Parathyroid adenoma (tissue), 2 donors: ENCODE measurements around the gene TBC1D16.
"Not testable (repeated sequence)": the region's sequence is repeated elsewhere in the genome, so short reads cannot be mapped to it uniquely, and the experiment has no call there.

ENCODE experiments used
- H2AFZ ChIP-seq: fragments of 300-600 bp; sonication (generic); one replicate; pipeline ENCODE4 v1.7.0; 2017; ENCODE audit warnings: antibody characterized with exemption, mild to moderate bottlenecking
- H3K27ac ChIP-seq: fragments of 300-600 bp; sonication (generic); one replicate; pipeline ENCODE4 v1.7.0; 2017
- H3K27me3 ChIP-seq: fragments of 300-600 bp; sonication (generic); one replicate; pipeline ENCODE4 v1.7.0; 2017; ENCODE audit warnings: low read length; ENCODE audit not compliant: control insufficient read depth, insufficient read depth
- H3K36me3 ChIP-seq: fragments of 300-600 bp; sonication (generic); one replicate; pipeline ENCODE4 v1.7.0; 2017; ENCODE audit warnings: low read length; ENCODE audit not compliant: control insufficient read depth, insufficient read depth
- H3K4me1 ChIP-seq: fragments of 300-600 bp; sonication (generic); one replicate; pipeline ENCODE4 v1.7.0; 2017; ENCODE audit warnings: control low read depth
- H3K4me2 ChIP-seq: fragments of 300-600 bp; sonication (generic); one replicate; pipeline ENCODE4 v1.7.0; 2017; ENCODE audit warnings: low read length
- H3K4me3 ChIP-seq: fragments of 300-600 bp; sonication (generic); one replicate; pipeline ENCODE4 v1.7.0; 2017; ENCODE audit warnings: low read depth, low read length
- H3K79me2 ChIP-seq: fragments of 300-600 bp; sonication (generic); one replicate; pipeline ENCODE4 v1.7.0; 2017; ENCODE audit warnings: control low read depth
- H3K9ac ChIP-seq: fragments of 300-600 bp; sonication (generic); one replicate; pipeline ENCODE4 v1.7.0; 2017; ENCODE audit warnings: mild to moderate bottlenecking
- H3K9me3 ChIP-seq: fragments of 300-600 bp; sonication (generic); one replicate; pipeline ENCODE4 v1.7.0; 2017; ENCODE audit warnings: low read length; ENCODE audit not compliant: control insufficient read depth
- CTCF ChIP-seq: fragments of 300-600 bp; sonication (generic); IDR thresholded peaks from one replicate; pipeline ENCODE4 v1.7.0; 2017; ENCODE audit warnings: antibody characterized with exemption, mild to moderate bottlenecking
- donor health status: primary hyperparathyroidism.

Gene TBC1D16

GRCh38 chr17:79960788-79961522 is 74.7 kb downstream of the TBC1D16 start:
- no peaks in the 10 kb centered on the region for H3K9me3 ChIP-seq
- H3K4me2 ChIP-seq = no peak overlapping the region
- no peak overlapping the region for H2AFZ ChIP-seq
- H3K9ac ChIP-seq = no peak overlapping the region
- no peaks in the 10 kb centered on the region for H3K79me2 ChIP-seq
- TF ChIP-seq CTCF = no peak
- no peak overlapping the region for H3K27ac ChIP-seq
- no peak overlapping the region for H3K4me3 ChIP-seq
- no peaks in the 10 kb centered on the region for H3K27me3 ChIP-seq
- H3K4me1 ChIP-seq = no peaks in the 10 kb centered on the region
- H3K36me3 ChIP-seq = no peaks in the 10 kb centered on the region

- Histone ChIP-seq H3K9ac (no peak overlapping the region), H3K4me2 (no peak overlapping the region), H3K9me3 (no peaks in the 10 kb centered on the region), H2AFZ (no peak overlapping the region), H3K4me1 (no peaks in the 10 kb centered on the region), H3K27me3 (no peaks in the 10 kb centered on the region), H3K4me3 (no peak overlapping the region), H3K27ac (no peak overlapping the region), H3K79me2 (no peaks in the 10 kb centered on the region), H3K36me3 (no peaks in the 10 kb centered on the region)
- no peak for TF ChIP-seq CTCF
Observed at GRCh38 chr17:79959042-79959441, 76.6 kb downstream of the TBC1D16 start.

- no peak overlapping the region for H3K27ac ChIP-seq
- H2AFZ ChIP-seq = no peak overlapping the region
- H3K4me1 ChIP-seq = no peaks in the 10 kb centered on the region
- no peaks in the 10 kb centered on the region for H3K9me3 ChIP-seq
- no peaks in the 10 kb centered on the region for H3K36me3 ChIP-seq
- H3K9ac ChIP-seq = no peak overlapping the region
- no peaks in the 10 kb centered on the region for H3K79me2 ChIP-seq
- no peak for TF ChIP-seq CTCF
- no peak overlapping the region for H3K4me3 ChIP-seq
- H3K27me3 ChIP-seq = no peaks in the 10 kb centered on the region
- no peak overlapping the region for H3K4me2 ChIP-seq
Observed at GRCh38 chr17:79956853-79957252, 78.8 kb downstream of the TBC1D16 start.

GRCh38 chr17:79956441-79956735 is 79.3 kb downstream of the TBC1D16 start:
- H3K79me2 ChIP-seq, H3K4me1 ChIP-seq, H3K27me3 ChIP-seq, H3K4me2 ChIP-seq, H3K27ac ChIP-seq, H2AFZ ChIP-seq, H3K4me3 ChIP-seq, H3K36me3 ChIP-seq, H3K9me3 ChIP-seq, H3K9ac ChIP-seq: not testable (repeated sequence)

- H2AFZ ChIP-seq = no peak overlapping the region
- H3K9me3 ChIP-seq = no peaks in the 10 kb centered on the region
- H3K79me2 ChIP-seq = no peaks in the 10 kb centered on the region
- no peak overlapping the region for H3K9ac ChIP-seq
- H3K4me2 ChIP-seq = no peak overlapping the region
- H3K36me3 ChIP-seq = no peaks in the 10 kb centered on the region
- no peak overlapping the region for H3K4me3 ChIP-seq
- H3K27me3 ChIP-seq = no peaks in the 10 kb centered on the region
- H3K4me1 ChIP-seq = no peaks in the 10 kb centered on the region
- no peak for TF ChIP-seq CTCF
- H3K27ac ChIP-seq = no peak overlapping the region
Observed at GRCh38 chr17:79955691-79956440, 79.8 kb downstream of the TBC1D16 start.
